Testis (tissue), 3 donors: ENCODE data around the gene SBF1. TPM values are rescaled to one million over a fixed set of nuclear protein-coding genes. Genes with fewer than 3 reads are reported as not detected.

ENCODE experiments used
- DNase-seq: peaks from one replicate; pipeline ENCODE4 v3.0.0-alpha.2; 2019
- H3K27ac ChIP-seq, 2 donors: fragments of 200-600 bp; sonication (generic); one replicate each; pipeline ENCODE4 v1.5.1; 2019
- H3K27me3 ChIP-seq: fragments of 200-600 bp; sonication (generic); one replicate; pipeline ENCODE4 v1.5.1; 2019
- H3K36me3 ChIP-seq: fragments of 200-600 bp; sonication (generic); one replicate; pipeline ENCODE4 v1.5.1; 2017; ENCODE audit warnings: low read depth; ENCODE audit errors: missing control alignments
- H3K4me1 ChIP-seq: fragments of 200-600 bp; sonication (generic); one replicate; pipeline ENCODE4 v1.5.1; 2019
- H3K4me3 ChIP-seq, 2 donors: fragments of 200-600 bp; sonication (generic); one replicate each; pipeline ENCODE4 v1.5.1; 2017 to 2019
- H3K9me3 ChIP-seq: fragments of 200-600 bp; sonication (generic); one replicate; pipeline ENCODE4 v1.5.1; 2017
- POLR2A ChIP-seq: fragments of 450-650 bp; IDR thresholded peaks from one replicate; pipeline ENCODE4 v1.6.1; 2017; ENCODE audit warnings: antibody characterized with exemption, mild to moderate bottlenecking, moderate library complexity
- WGBS, 2 donors: methylation state at CpG; one replicate each; pipeline ENCODE4 v1.1.5; 2018; 5-methylcytosine and 5-hydroxymethylcytosine counted together
- intact Hi-C: fragments of 100-400 bp; cut with DNase I; formaldehyde crosslinking; loops from one replicate; pipeline ENCODE4 v1.15.1; 2023; ENCODE audit warnings: low total_unique reads
- polyA plus RNA-seq: library from polyadenylated mRNA; stranded (reverse); fragments of 350-450 nt; fragmentation: Illumina TruSeq; extraction: RNeasy Lipid Tissue Mini Kit (QIAGEN cat#74804); gene quantifications from one replicate; pipeline ENCODE4 v1.2.3, GENCODE V29; 2014; ENCODE audit warnings: low read depth, low replicate concordance; ENCODE audit not compliant: insufficient read depth
- total RNA-seq, 2 donors: library from RNA; depleted of rRNA; stranded (reverse); fragments of >200 nt; gene quantifications; one replicate each; pipeline ENCODE4 v1.2.3, GENCODE V29; 2016
- TF ChIP-seq, protein P1 (sequence below), 3 experiments: fragments of 450-650 bp in 2 of 3; fragments of 200-600 bp in 1 of 3; sonication (generic) in 1 of 3; IDR thresholded peaks; one replicate each; pipeline ENCODE4 v1.5.1; 2016 to 2019; ENCODE audit warnings: antibody characterized with exemption in 3 of 3, mild to moderate bottlenecking in 2 of 3, moderate library complexity in 1 of 3

SBF1 gene
- total and polyA plus RNA-seq, 3 donors from 2014 or later, result 201 to 239 (median 208) TPM

DNA sequence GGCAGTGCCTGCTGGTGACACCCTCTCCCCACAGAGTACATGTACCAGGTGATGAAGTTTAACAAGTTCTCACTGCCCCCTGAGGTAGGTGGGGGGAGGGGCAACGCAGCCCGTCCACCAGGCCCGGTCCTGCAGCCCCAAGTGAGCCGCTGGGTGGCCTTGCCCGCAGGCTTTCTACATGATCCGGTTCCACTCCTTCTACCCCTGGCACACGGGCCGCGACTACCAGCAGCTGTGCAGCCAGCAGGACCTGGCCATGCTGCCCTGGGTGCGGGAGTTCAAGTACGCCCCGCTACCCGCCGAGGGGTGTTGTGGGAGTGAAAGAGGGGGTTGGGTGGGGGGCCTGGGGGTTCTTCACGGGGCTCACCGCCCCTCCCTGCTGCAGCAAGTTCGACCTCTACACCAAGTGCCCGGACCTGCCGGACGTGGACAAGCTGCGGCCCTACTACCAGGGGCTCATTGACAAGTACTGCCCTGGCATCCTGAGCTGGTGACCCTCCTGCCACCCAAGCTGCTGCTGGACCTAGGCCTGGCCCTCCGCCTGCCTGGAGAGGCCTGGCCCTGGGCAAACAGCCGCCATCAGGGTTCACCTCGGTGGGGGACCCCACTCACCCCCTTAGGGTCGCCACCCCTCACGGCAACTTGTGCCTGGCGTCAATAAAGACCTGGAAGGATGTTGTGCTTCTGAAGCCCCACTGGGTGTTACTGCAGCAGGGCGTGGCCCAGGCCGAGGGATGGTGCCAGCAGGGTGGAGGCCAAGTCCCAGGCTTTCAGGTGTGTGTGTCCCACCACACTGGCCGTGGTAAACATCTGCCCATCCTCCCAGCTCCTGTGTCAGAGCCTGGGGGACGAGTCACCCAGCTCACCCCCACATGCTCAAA is 14.8 kb upstream of the SBF1 start:
- no peak for DNase-seq
- no peak for TF ChIP-seq POLR2A
- TF ChIP-seq, protein P1, sequence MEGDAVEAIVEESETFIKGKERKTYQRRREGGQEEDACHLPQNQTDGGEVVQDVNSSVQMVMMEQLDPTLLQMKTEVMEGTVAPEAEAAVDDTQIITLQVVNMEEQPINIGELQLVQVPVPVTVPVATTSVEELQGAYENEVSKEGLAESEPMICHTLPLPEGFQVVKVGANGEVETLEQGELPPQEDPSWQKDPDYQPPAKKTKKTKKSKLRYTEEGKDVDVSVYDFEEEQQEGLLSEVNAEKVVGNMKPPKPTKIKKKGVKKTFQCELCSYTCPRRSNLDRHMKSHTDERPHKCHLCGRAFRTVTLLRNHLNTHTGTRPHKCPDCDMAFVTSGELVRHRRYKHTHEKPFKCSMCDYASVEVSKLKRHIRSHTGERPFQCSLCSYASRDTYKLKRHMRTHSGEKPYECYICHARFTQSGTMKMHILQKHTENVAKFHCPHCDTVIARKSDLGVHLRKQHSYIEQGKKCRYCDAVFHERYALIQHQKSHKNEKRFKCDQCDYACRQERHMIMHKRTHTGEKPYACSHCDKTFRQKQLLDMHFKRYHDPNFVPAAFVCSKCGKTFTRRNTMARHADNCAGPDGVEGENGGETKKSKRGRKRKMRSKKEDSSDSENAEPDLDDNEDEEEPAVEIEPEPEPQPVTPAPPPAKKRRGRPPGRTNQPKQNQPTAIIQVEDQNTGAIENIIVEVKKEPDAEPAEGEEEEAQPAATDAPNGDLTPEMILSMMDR (IDR thresholded peaks at IDR 0.05), result no peak
- Histone ChIP-seq H3K4me1 (no peaks in the 10 kb centered on the region), H3K27ac (no peak overlapping the region), H3K9me3 (no peaks in the 10 kb centered on the region), H3K27me3 (no peaks in the 10 kb centered on the region), H3K4me3 (no peak overlapping the region), H3K36me3 (no peaks in the 10 kb centered on the region)
- intact Hi-C loops, result no loop called here
- WGBS, 2 donors, result 86 to 93% methylated on average over 23 to 31 of the region's 31 CpGs

DNA sequence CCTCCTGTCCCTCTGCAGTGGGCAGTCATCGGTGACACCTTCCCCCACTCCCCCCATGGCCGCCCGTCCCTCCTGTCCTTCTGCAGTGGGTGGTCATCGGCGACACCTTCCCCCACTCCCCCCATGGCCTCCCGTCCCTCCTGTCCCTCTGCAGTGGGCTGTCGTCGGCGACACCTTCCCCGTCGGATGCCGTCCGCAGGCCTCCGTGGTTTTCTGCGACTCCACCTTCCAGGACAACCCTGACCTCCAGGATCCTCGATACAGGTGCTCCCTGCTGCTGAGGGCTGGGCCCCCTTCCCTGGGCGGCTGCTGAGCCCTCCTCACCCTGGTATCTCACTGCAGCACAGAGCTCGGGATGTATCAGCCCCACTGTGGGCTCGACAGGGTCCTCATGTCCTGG is 14.1 kb upstream of the SBF1 start:
- Histone ChIP-seq H3K4me3 (no peak overlapping the region), H3K9me3 (no peaks in the 10 kb centered on the region), H3K36me3 (no peaks in the 10 kb centered on the region), H3K4me1 (no peaks in the 10 kb centered on the region), H3K27me3 (no peaks in the 10 kb centered on the region), H3K27ac (no peak overlapping the region)
- no peak for TF ChIP-seq POLR2A
- TF ChIP-seq, protein P1 (IDR thresholded peaks at IDR 0.05), result no peak
- intact Hi-C loops, result no loop called here
- no peak for DNase-seq
- WGBS, 2 donors, result 69 to 79% methylated on average over 17 to 19 of the region's 19 CpGs

DNA sequence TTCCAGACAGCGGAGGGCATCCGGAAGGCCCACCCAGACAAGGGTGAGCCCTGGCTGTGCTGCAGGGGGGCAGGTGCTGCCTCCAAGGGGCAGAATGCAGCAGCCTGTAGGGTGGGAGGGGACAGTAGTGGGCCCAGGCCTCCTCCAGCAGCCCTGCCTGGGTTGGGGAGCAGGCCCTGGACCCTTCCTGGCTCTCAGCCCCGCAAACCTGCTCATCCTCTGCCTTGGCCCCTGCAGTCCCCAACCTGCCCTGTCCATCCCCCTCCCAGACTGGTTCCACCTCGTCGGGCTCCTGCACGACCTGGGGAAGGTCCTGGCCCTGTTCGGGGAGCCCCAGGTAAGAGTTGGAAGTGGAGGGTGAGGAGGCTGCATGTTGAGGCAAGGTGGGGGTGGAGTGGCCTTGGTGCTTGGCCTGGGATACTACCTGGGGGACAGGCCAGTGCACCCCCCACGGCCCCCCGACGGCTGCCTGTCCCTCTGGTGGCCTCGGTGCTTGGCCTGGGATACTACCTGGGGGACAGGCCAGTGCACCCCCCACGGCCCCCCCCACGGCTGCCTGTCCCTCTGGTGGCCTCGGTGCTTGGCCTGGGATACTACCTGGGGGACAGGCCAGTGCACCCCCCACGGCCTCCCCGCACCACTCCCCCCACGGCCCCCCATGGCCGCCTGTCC is 13.3 kb upstream of the SBF1 start:
- intact Hi-C loops, result no loop called here
- 87 to 100% methylated on average over 2 to 7 of the region's 18 CpGs for WGBS, 2 donors

DNA sequence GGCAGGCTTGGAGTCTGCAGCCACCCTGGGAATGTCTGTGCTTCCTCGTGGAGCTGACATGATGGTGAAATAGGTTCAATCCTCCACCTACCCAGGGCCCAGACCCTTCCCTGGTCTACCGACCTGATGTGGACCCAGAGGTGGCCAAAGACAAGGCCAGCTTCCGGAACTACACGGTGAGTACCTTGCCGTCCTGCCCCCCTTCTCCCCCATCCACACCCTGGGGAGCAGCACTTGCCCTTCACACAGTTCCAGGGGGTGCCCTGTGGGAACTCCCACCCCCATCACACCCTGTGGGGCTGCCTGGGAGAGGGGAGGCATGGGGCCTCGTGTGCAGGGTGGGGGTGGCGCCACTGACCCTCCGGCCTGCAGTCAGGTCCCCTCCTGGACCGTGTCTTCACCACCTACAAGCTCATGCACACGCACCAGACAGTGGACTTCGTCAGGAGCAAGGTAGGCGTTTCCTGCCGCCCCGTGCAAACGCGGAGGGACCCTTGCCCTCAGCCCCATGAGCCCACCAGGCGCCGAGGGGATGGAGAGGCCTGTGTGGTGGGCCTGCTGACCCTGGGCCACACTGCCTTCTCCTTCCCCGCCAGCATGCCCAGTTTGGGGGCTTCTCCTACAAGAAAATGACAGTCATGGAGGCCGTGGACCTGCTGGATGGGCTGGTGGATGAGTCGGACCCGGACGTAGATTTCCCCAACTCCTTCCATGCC is 12.6 kb upstream of the SBF1 start:
- intact Hi-C loops, result no loop called here
- no peaks in the 10 kb centered on the region for H3K27me3 ChIP-seq
- H3K4me3 ChIP-seq, result no peak overlapping the region
- no peaks in the 10 kb centered on the region for H3K9me3 ChIP-seq
- H3K36me3 ChIP-seq, result no peaks in the 10 kb centered on the region
- TF ChIP-seq, protein P1 (IDR thresholded peaks at IDR 0.05), result no peak
- TF ChIP-seq POLR2A, result no peak
- no peak for DNase-seq
- no peak overlapping the region for H3K27ac ChIP-seq
- WGBS, 2 donors, result 88 to 91% methylated on average over 22 of the region's 23 CpGs
- H3K4me1 ChIP-seq, result no peaks in the 10 kb centered on the region

More for the DNA sequence above, 13.3 kb upstream of the SBF1 start:
- DNase-seq, result no peak
- H3K36me3 ChIP-seq, result no peaks in the 10 kb centered on the region
- H3K27ac ChIP-seq, result no peak overlapping the region
- TF ChIP-seq, protein P1 (IDR thresholded peaks at IDR 0.05), result no peak
- no peak for TF ChIP-seq POLR2A
- no peaks in the 10 kb centered on the region for H3K27me3 ChIP-seq
- H3K9me3 ChIP-seq, result no peaks in the 10 kb centered on the region
- no peaks in the 10 kb centered on the region for H3K4me1 ChIP-seq
- H3K4me3 ChIP-seq, result no peak overlapping the region
